RWPE2 (cell line): Measurements from ENCODE around the gene ORM2.

Experiments
- ATAC-seq: fragments of 200-7000 bp; cut with Tn5 transposase; 3 replicates; pipeline ENCODE4 v1.9.1; 2021; ENCODE audit warnings: low read depth
- DNase-seq: peaks from one replicate; pipeline ENCODE4 v3.0.0-alpha.2; 2020; ENCODE audit warnings: low spot score
- H3K27ac ChIP-seq: fragments of 450-650 bp; 2 replicates; pipeline ENCODE4 v1.5.1; 2017; ENCODE audit warnings: mild to moderate bottlenecking; ENCODE audit not compliant: poor library complexity, severe bottlenecking
- H3K27me3 ChIP-seq: fragments of 250-450 bp; sonication (Bioruptor Pico); 2 replicates; pipeline ENCODE4 v1.5.1; 2021; ENCODE audit warnings: mild to moderate bottlenecking, moderate library complexity; ENCODE audit not compliant: insufficient read depth, poor library complexity, severe bottlenecking
- H3K36me3 ChIP-seq: fragments of 250-450 bp; sonication (Bioruptor Pico); 2 replicates; pipeline ENCODE4 v1.5.1; 2020; ENCODE audit warnings: low read depth, mild to moderate bottlenecking, moderate library complexity
- H3K4me1 ChIP-seq: fragments of 250-450 bp; sonication (Bioruptor Pico); 2 replicates; pipeline ENCODE4 v1.5.1; 2021; ENCODE audit warnings: mild to moderate bottlenecking, moderate library complexity; ENCODE audit not compliant: insufficient read depth, poor library complexity, severe bottlenecking
- H3K4me3 ChIP-seq: fragments of 250-450 bp; sonication (Bioruptor Pico); 2 replicates; pipeline ENCODE4 v1.5.1; 2021; ENCODE audit warnings: mild to moderate bottlenecking, moderate library complexity; ENCODE audit not compliant: severe bottlenecking
- H3K9me3 ChIP-seq: fragments of 250-450 bp; sonication (Bioruptor Pico); 2 replicates; pipeline ENCODE4 v1.5.1; 2021; ENCODE audit warnings: mild to moderate bottlenecking, moderate library complexity; ENCODE audit not compliant: severe bottlenecking
- CTCF ChIP-seq: fragments of 450-650 bp; IDR thresholded peaks from one replicate; pipeline ENCODE4 v1.5.1; 2017; ENCODE audit warnings: mild to moderate bottlenecking, moderate library complexity; ENCODE audit not compliant: poor library complexity, severe bottlenecking

ORM2 gene

GRCh38 chr9:114371343-114371944 is 41.8 kb downstream of the ORM2 start:
- H3K4me1 ChIP-seq: peaks cover 21% of the 10 kb centered on the region
- DNase-seq: no peak
- H3K9me3 ChIP-seq: no peaks in the 10 kb centered on the region
- no peaks in the 10 kb centered on the region; the same call in 1 of the 2 replicates for H3K36me3 ChIP-seq
- H3K27ac ChIP-seq: peak overlapping the region; percentile 81
- H3K4me3 ChIP-seq: no peak overlapping the region
- ATAC-seq: no peak
- no peak for TF ChIP-seq CTCF
- no peaks in the 10 kb centered on the region for H3K27me3 ChIP-seq

- TF ChIP-seq CTCF: no peak
- no peak for DNase-seq
- no peaks in the 10 kb centered on the region for H3K36me3 ChIP-seq
- H3K4me1 ChIP-seq: peaks cover 17% of the 10 kb centered on the region
- peak overlapping the region; percentile 81 for H3K27ac ChIP-seq
- peak; percentile 85 for ATAC-seq
- no peaks in the 10 kb centered on the region for H3K27me3 ChIP-seq
- H3K4me3 ChIP-seq: no peak overlapping the region
- H3K9me3 ChIP-seq: no peaks in the 10 kb centered on the region
Observed at GRCh38 chr9:114371973-114372917, 42.6 kb downstream of the ORM2 start.

GRCh38 chr9:114372921-114373448 is 43.3 kb downstream of the ORM2 start:
- Histone ChIP-seq H3K4me1 (peaks cover 17% of the 10 kb centered on the region), H3K27me3 (no peaks in the 10 kb centered on the region), H3K36me3 (no peaks in the 10 kb centered on the region), H3K4me3 (no peak overlapping the region), H3K9me3 (no peaks in the 10 kb centered on the region), H3K27ac (peak overlapping the region; percentile 81)
- TF ChIP-seq CTCF: no peak
- DNase-seq (no peak), ATAC-seq (no peak)

- Histone ChIP-seq H3K4me3 (no peak overlapping the region), H3K27ac (no peak overlapping the region), H3K9me3 (no peaks in the 10 kb centered on the region), H3K27me3 (no peaks in the 10 kb centered on the region), H3K36me3 (no peaks in the 10 kb centered on the region), H3K4me1 (peaks cover 17% of the 10 kb centered on the region)
- DNase-seq (no peak), ATAC-seq (no peak)
- TF ChIP-seq CTCF: no peak
Observed at GRCh38 chr9:114373960-114374730, 44.5 kb downstream of the ORM2 start.
